ENCODE results near the gene ZBTB48.
"Not testable (repeated sequence)": the region's sequence is repeated elsewhere in the genome, so short reads cannot be mapped to it uniquely, and the experiment has no call there.

Gene ZBTB48

GRCh38 chr1:6592441-6592840, 12.6 kb downstream of the ZBTB48 start:
- DNase-seq, result no peak

GRCh38 chr1:6592865-6593593, 13.2 kb downstream of the ZBTB48 start:
- DNase-seq, result no peak

- DNase-seq, result no peak
Observed at GRCh38 chr1:6593810-6594209, 14.0 kb downstream of the ZBTB48 start.

GRCh38 chr1:6594977-6595740, 15.4 kb downstream of the ZBTB48 start:
- no peak for DNase-seq

GRCh38 chr1:6596351-6596750, 16.6 kb downstream of the ZBTB48 start:
- DNase-seq, result no peak

- DNase-seq, result no peak
Observed at GRCh38 chr1:6596886-6597776, 17.3 kb downstream of the ZBTB48 start.

GRCh38 chr1:6597777-6598131, 18.0 kb downstream of the ZBTB48 start:
- no peak for DNase-seq

GRCh38 chr1:6599141-6599975, 19.6 kb downstream of the ZBTB48 start:
- peak in 1 of 14 donors; percentile 25 for DNase-seq

- not testable (repeated sequence) for DNase-seq
Observed at GRCh38 chr1:6599991-6600390, 20.2 kb downstream of the ZBTB48 start.

GRCh38 chr1:6600410-6601048, 20.7 kb downstream of the ZBTB48 start:
- peak in 3 of 14 donors; percentile 29 to 80 (median 52) for DNase-seq

GRCh38 chr1:6601049-6601922, 21.5 kb downstream of the ZBTB48 start:
- DNase-seq, result peak in 12 of 14 donors; percentile 60 to 84 (median 70)

- peak in 6 of 14 donors; percentile 38 to 79 (median 64) for DNase-seq
Observed at GRCh38 chr1:6601923-6602668, 22.3 kb downstream of the ZBTB48 start.

- peak in 12 of 14 donors; percentile 66 to 95 (median 90) for DNase-seq
Observed at GRCh38 chr1:6602669-6603237, 23.0 kb downstream of the ZBTB48 start, which contains the start of gene KLHL21. TSS of gene KLHL21 (minus strand) at chr1:6602869. CDS start at chr1:6602817, 52 bp downstream.

- peak in 10 of 14 donors; percentile 66 to 95 (median 89) for DNase-seq
Observed at GRCh38 chr1:6603238-6603914, 23.6 kb downstream of the ZBTB48 start.

GRCh38 chr1:6603915-6604558, 24.2 kb downstream of the ZBTB48 start:
- peak in 11 of 14 donors; percentile 48 to 79 (median 68) for DNase-seq

GRCh38 chr1:6612641-6613360, 33.0 kb downstream of the ZBTB48 start:
- peak in 5 of 14 donors; percentile 54 to 84 (median 80) for DNase-seq
